Stimulated activated CD4-positive, alpha-beta T cell treated with anti-CD3 and anti-CD28 coated beads, TNF-alpha, amount 100 ng/mL, for 1 hour (primary cell): ENCODE measurements around the gene MEOX2.

Experiments
- DNase-seq, 3 donors: peaks; one replicate each; pipeline ENCODE4 v3.0.0-alpha.2; 2020; ENCODE audit warnings: low read depth in 3 of 3, low spot score in 1 of 3

Gene MEOX2

GRCh38 chr7:15681631-15682030, 4.9 kb downstream of the MEOX2 start:
- no peak for DNase-seq

DNA sequence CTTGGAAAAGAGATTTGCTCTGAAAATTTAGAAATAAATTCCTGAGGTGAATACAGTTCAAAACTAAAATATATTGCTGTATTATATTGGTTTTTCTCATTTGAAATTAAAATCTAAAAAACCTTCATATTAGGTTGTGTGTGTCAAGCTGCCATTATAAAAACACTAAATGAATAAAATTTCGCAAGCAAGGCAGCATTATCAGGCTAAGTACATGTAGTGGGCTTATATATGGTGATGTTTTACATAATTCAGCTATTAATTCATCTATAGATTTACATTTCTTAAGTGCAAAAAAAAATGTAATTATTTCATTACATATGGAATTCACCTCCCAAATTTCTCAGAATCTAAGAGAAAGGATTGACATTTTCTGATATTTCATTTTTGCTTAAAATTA, 5.3 kb downstream of the MEOX2 start:
- DNase-seq: no peak

- DNase-seq: no peak
Measured at GRCh38 chr7:15680446-15680845, 6.0 kb downstream of the MEOX2 start.

DNA sequence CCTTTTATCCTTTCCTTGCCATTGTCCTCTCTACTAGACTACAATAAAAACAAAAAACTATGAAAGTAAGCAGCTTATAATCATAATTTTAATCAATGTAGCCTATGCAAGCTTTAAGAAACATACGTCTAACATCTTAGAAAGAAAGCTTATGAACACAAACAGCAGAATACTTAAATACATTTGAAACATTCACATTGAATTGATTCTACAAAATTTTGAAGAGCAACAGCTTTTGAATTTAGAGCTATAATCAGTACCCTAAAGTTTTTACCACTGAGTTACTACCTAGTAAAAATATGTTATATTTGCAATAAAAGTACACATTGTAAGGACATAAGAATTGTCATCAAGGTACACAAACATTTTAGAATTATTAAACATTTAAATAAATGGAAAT, 7.2 kb downstream of the MEOX2 start:
- DNase-seq: no peak

DNA sequence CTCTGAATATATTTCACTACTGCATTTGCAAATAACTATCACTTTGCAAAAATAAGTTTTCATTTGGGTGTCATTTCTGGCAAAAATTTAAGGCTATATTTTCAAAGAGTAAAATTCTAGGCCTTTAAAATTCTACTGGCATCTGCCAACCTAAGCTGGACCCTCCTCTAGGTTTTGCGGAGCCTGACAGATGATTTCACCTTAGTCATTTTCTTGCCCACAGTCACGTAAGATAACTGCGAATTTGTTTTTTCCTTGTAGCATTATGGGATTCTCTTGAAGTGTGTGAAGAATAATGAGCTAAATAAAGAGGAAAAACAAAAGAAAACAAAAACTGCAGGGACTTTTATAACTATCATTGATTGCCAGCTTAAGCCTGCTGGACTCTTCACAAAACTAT, 7.8 kb downstream of the MEOX2 start:
- DNase-seq: no peak

DNA sequence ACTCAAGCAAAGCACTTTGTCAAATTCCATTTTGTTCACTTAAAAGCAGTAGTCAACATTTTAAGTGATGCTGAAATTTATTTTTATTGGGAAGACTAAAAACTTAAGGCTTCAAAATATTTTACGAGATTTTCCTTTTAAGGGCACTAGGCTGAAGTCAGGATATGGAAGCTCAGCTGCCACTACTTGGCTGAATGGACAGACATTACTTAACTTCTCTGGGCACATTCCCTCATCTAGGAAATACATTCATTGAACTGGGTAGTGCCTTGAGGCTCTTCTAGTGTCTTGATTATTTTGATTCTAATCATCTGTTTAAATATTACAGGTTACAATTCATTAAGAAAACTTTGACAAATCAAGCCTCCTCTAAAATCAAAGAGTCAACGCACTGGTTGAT, 11.1 kb downstream of the MEOX2 start:
- DNase-seq: no peak

- no peak for DNase-seq
Measured at GRCh38 chr7:15674586-15674985, 11.9 kb downstream of the MEOX2 start.

GRCh38 chr7:15669443-15670090, 16.9 kb downstream of the MEOX2 start:
- no peak for DNase-seq

GRCh38 chr7:15667991-15668390, 18.5 kb downstream of the MEOX2 start:
- no peak for DNase-seq

DNA sequence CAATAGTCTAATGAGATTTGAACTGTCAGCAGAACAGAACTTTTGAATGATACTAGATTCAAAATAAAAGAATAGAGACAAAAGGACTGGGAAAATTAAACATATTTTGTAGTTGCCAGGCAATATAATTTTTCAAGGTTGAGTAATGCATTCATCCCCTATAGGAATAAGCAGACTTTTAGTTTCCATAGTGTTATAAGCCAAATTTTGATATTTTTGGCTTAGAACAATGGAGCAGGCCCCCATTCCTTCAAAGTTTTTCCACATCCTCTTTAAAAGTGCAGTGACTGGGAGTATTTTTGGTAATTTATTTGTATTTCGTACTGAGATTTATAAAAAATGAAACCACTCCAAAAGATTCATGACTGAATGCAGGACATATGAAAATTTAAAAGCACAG, 24.0 kb downstream of the MEOX2 start:
- DNase-seq: no peak

DNA sequence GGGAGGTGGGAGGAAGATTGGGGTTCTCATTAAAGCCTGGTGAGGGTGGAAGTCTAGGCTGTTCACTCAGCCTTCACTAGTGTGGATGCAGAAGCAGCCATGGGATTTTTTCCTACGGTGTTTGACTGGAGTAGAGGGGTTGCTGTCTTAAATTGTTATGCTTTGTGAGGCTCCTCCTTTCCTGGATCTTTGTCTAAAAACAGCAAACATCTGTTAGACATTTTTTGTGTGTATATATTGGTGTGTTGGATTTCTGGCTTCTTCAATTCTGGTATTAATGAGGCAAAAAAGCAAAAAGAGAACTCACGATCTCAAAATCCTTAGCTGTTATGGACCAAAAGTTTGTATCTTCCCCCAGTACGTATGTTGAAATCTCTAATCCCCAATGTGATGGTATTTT, 28.2 kb downstream of the MEOX2 start:
- DNase-seq: no peak

GRCh38 chr7:15652776-15653290, 33.6 kb downstream of the MEOX2 start:
- DNase-seq: no peak

- no peak for DNase-seq
Measured at GRCh38 chr7:15651693-15652092, 34.8 kb downstream of the MEOX2 start.

GRCh38 chr7:15650787-15651186, 35.7 kb downstream of the MEOX2 start:
- DNase-seq: no peak

DNA sequence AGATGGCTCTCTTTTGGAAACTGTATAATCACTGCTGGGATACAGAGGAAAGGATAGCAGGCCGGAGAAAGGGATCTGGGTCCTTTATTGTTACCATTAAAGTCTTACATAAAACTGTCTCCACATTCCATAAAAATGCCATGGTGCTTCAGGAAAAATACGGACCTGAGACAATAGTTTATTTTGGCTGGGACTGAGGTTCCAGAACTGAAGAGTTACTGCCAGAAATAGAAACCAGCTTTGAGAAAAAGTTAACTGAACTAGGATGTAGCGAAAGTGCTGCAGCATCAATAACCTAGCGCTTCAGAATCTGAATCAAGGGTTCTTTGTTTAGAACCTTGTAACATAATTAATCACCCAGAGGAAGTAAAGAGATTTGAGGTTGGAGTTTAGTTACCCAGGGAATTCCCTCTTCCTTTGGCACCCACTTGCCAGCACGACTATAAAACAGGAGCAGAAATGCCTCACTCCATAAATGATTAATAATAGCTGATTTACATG, 38.0 kb downstream of the MEOX2 start:
- no peak for DNase-seq

DNA sequence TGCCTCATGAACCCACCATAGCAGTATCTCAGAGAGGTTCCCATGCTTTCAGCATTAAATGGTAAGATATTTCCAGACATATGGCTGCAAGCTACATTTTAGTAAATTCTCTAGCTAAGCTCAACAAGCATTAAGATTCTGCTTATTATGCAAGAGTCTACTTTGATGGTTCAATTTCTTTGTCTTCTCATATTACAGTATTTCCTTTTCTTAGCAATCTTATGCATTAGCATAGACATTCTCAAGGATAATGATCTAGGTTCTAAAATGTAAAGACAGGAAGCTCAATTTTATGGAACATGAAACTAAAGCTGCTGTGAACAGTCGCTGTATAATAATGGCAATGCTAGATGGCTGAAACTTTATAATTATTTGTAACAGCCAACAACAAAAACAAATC, 39.2 kb downstream of the MEOX2 start:
- DNase-seq: no peak

- DNase-seq: no peak
Measured at GRCh38 chr7:15643000-15643705, 43.3 kb downstream of the MEOX2 start.

DNA sequence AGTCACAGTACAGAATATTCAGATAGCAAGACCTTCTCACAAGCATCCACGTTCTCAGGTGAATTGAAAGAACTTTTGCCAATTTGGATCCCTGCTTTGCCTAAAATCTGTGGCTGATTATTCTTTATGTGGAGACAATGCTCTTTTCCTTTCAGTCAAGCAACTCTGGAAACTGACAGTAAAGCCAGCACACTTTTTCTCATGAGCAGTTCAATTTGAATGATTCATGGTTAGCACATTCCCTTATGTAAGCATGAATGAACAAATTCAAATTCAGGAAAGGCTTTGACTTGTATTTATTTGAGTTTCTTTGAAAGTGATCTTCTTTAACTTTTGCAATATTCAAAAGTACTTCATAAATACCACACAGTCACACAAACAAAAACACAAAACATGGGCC, 57.6 kb downstream of the MEOX2 start:
- DNase-seq: no peak

DNA sequence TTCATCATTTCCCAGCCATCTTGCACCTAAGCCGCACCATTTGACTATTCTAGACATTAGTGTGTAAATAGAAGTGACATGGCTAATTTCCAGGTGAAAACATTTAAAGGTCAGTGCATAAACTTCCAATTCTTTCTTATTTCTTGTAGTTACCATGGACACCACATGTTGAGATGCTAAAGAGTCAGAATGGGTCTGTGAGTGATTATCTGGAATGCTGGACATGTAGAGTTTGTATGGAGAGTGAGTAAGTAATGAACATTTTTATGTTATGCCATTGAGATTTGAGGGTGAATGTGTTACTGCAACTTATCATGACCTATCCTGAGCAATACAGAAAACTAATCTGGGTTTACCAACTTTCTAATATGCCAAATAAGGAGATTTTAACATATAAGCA, 60.4 kb downstream of the MEOX2 start:
- DNase-seq: no peak

GRCh38 chr7:15625466-15625865, 61.0 kb downstream of the MEOX2 start:
- no peak for DNase-seq

DNA sequence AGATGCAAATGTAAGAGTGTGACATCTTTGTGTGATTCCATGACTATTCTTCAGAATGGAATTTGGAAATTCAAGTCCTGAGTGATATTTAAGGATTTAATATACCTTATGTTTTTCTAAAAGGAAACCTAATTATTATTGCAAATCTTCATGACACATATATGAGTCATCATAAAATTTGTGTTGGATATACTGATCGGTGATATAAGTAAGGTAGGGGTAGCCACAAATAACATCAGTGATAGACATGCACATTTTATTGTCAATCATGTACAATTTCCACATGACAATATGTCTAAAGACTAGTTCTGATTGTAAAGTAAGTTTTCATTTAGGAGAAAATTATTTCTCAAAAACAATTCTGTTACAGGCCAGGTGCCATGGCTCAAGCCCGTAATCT, 65.0 kb downstream of the MEOX2 start:
- DNase-seq: no peak

GRCh38 chr7:15620491-15621185, 65.8 kb downstream of the MEOX2 start:
- DNase-seq: no peak
